ENCODE data around the gene GDPGP1. TPM values are rescaled to one million over a fixed set of nuclear protein-coding genes. Genes with fewer than 3 reads are reported as not detected.

The GDPGP1 gene
- total RNA-seq, 4 donors from 2014 or later = 2.6 to 5.5 (median 3.9) TPM

- no peak overlapping the region for H3K4me3 ChIP-seq (ENCODE audit: low read depth, poor library complexity, severe bottlenecking)
- DNase-seq (ENCODE audit: low spot score in 2 of 2) = no peak
- TF ChIP-seq CTCF (IDR thresholded peaks at IDR 0.05) = no peak
- TF ChIP-seq POLR2A (IDR thresholded peaks at IDR 0.05) = no peak
- intact Hi-C loops (cut with DNase I; ENCODE audit: low total_unique reads) = no loop called here
- WGBS, 2 donors = 88 to 89% methylated on average over 2 of the region's 2 CpGs
Measured at GRCh38 chr15:90222547-90222946, 11.5 kb upstream of the GDPGP1 start.

GRCh38 chr15:90223441-90224165 lies 10.4 kb upstream of the GDPGP1 start:
- WGBS, 2 donors = 86 to 88% methylated on average over 22 of the region's 22 CpGs
- TF ChIP-seq CTCF (IDR thresholded peaks at IDR 0.05) (no peak), POLR2A (IDR thresholded peaks at IDR 0.05) (no peak)
- DNase-seq (ENCODE audit: low spot score in 2 of 2) = no peak
- H3K4me3 ChIP-seq (ENCODE audit: low read depth, poor library complexity, severe bottlenecking) = no peak overlapping the region
- intact Hi-C loops (cut with DNase I; ENCODE audit: low total_unique reads) = no loop called here

GRCh38 chr15:90225047-90225446 lies 9.0 kb upstream of the GDPGP1 start:
- no peak for DNase-seq (ENCODE audit: low spot score in 2 of 2)
- 82 to 91% methylated on average over 5 to 14 of the region's 17 CpGs for WGBS, 2 donors
- TF ChIP-seq POLR2A (IDR thresholded peaks at IDR 0.05) = no peak
- no peak for TF ChIP-seq CTCF (IDR thresholded peaks at IDR 0.05)
- no peak overlapping the region for H3K4me3 ChIP-seq (ENCODE audit: low read depth, poor library complexity, severe bottlenecking)
- intact Hi-C loops (cut with DNase I; ENCODE audit: low total_unique reads) = no loop called here

- TF ChIP-seq CTCF (IDR thresholded peaks at IDR 0.05) (no peak), POLR2A (IDR thresholded peaks at IDR 0.05) (no peak)
- 85 to 86% methylated on average over 14 to 18 of the region's 18 CpGs for WGBS, 2 donors
- no peak overlapping the region for H3K4me3 ChIP-seq (ENCODE audit: low read depth, poor library complexity, severe bottlenecking)
- intact Hi-C loops (cut with DNase I; ENCODE audit: low total_unique reads) = no loop called here
- DNase-seq (ENCODE audit: low spot score in 2 of 2) = no peak
Measured at GRCh38 chr15:90225504-90226234, 8.3 kb upstream of the GDPGP1 start.

GRCh38 chr15:90227336-90227735 lies 6.7 kb upstream of the GDPGP1 start:
- WGBS, 2 donors = 84 to 92% methylated on average over 7 of the region's 7 CpGs
- intact Hi-C loops (cut with DNase I; ENCODE audit: low total_unique reads) = no loop called here
- no peak for DNase-seq (ENCODE audit: low spot score in 2 of 2)
- H3K4me3 ChIP-seq (ENCODE audit: low read depth, poor library complexity, severe bottlenecking) = no peak overlapping the region
- no peak for TF ChIP-seq POLR2A (IDR thresholded peaks at IDR 0.05)
- TF ChIP-seq CTCF (IDR thresholded peaks at IDR 0.05) = no peak
